ENCODE data around the gene HBB. TPM values are rescaled to one million over a fixed set of nuclear protein-coding genes. Genes with fewer than 3 reads are reported as not detected.

HBB gene
- not detected in 2 replicates for total RNA-seq

GRCh38 chr11:5226732-5227310 lies at the start of gene HBB:
TSS of gene HBB (minus strand) at chr11:5227071. CDS start at chr11:5227021, 50 bp downstream.

GRCh38 chr11:5269715-5270147 lies 42.9 kb upstream of the HBB start, which contains the start of gene HBE1:
TSS of gene HBE1 (minus strand) at chr11:5269945. CDS start at chr11:5269890, 55 bp downstream.

GRCh38 chr11:5254646-5255413 lies 28.0 kb upstream of the HBB start, which contains the start of gene HBG2:
TSS of gene HBG2 (minus strand) at chr11:5254781. CDS start at chr11:5254728, 53 bp downstream.

GRCh38 chr11:5249807-5250396 lies 23.0 kb upstream of the HBB start, which contains the start of gene HBG1:
TSS of gene HBG1 (minus strand) at chr11:5249857. CDS start at chr11:5249804, 53 bp downstream.

GRCh38 chr11:5234381-5234834 lies 7.5 kb upstream of the HBB start, which contains the start of gene HBD:
TSS of gene HBD (minus strand) at chr11:5234483. CDS start at chr11:5234433, 50 bp downstream.

GRCh38 chr11:5200582-5200981 lies 26.3 kb downstream of the HBB start, which contains the start of gene OR51V1:
TSS of gene OR51V1 (minus strand) at chr11:5200682. CDS start at chr11:5200682, 0 bp downstream.

Other genes starting within 250 kb of the HBB start
- 0.12 TPM in 1 of 2 replicates, not detected in the other for gene OR51L1, start 232.2 kb downstream of the HBB start, total RNA-seq
- not detected in 2 replicates for gene OR52J3, start 180.5 kb downstream of the HBB start, total RNA-seq
- gene OR52E2, start 167.4 kb downstream of the HBB start, total RNA-seq: not detected in 2 replicates
- gene OR52E1, start 157.5 kb downstream of the HBB start, total RNA-seq: not detected in 2 replicates
- not detected in 2 replicates for gene OR52A5, start 88.7 kb downstream of the HBB start, total RNA-seq
- not detected in 2 replicates for gene OR52A1, start 72.3 kb downstream of the HBB start, total RNA-seq
- not detected in 2 replicates for gene OR51V1, start 26.4 kb downstream of the HBB start, total RNA-seq
- 0.25 and 0.77 TPM in 2 replicates for gene HBD, start 7.4 kb upstream of the HBB start, total RNA-seq
- not detected in 2 replicates for gene HBG1, start 22.8 kb upstream of the HBB start, total RNA-seq
- gene HBG2, start 27.7 kb upstream of the HBB start, total RNA-seq: not detected in 2 replicates
- gene HBE1, start 42.9 kb upstream of the HBB start, total RNA-seq: not detected in 2 replicates
- gene OR51B4, start 74.9 kb upstream of the HBB start, total RNA-seq: 0.11 TPM in 1 of 2 replicates, not detected in the other
- 0.12 TPM in 1 of 2 replicates, not detected in the other for gene OR51B2, start 97.2 kb upstream of the HBB start, total RNA-seq
- gene OR51B5, start 116.5 kb upstream of the HBB start, total RNA-seq: 0.12 TPM in 1 of 2 replicates, not detected in the other
- gene OR51B6, start 124.4 kb upstream of the HBB start, total RNA-seq: not detected in 2 replicates
- gene OR51M1, start 156.7 kb upstream of the HBB start, total RNA-seq: 0.11 TPM in 1 of 2 replicates, not detected in the other
- not detected in 2 replicates for gene OR51Q1, start 195.0 kb upstream of the HBB start, total RNA-seq
- 0.11 TPM in 1 of 2 replicates, not detected in the other for gene OR51I1, start 214.4 kb upstream of the HBB start, total RNA-seq
- not detected in 2 replicates for gene OR51I2, start 222.3 kb upstream of the HBB start, total RNA-seq

Data from uterine smooth muscle cell (primary cell).